HUES6 (cell line): ENCODE data around the gene SEPTIN8.

Source experiments
- H3K27ac ChIP-seq: 2 replicates; pipeline ENCODE4 v1.7.0; 2013; ENCODE audit warnings: low read depth, mild to moderate bottlenecking, low read length, inconsistent platforms
- H3K27me3 ChIP-seq: 2 replicates; pipeline ENCODE4 v1.6.1; 2013; ENCODE audit warnings: low read length; ENCODE audit not compliant: control insufficient read depth, insufficient read depth
- H3K36me3 ChIP-seq: 2 replicates; pipeline ENCODE4 v1.6.1; 2013; ENCODE audit warnings: low read length; ENCODE audit not compliant: control insufficient read depth, insufficient read depth
- H3K4me1 ChIP-seq: 2 replicates; pipeline ENCODE4 v1.6.1; 2013; ENCODE audit warnings: low read length; ENCODE audit not compliant: control insufficient read depth, insufficient read depth
- H3K4me3 ChIP-seq: 2 replicates; pipeline ENCODE4 v1.5.1; 2013; ENCODE audit warnings: low read depth, low read length
- H3K9ac ChIP-seq: one replicate; pipeline ENCODE4 v1.6.1; 2013; ENCODE audit warnings: mild to moderate bottlenecking, low read length
- H3K9me3 ChIP-seq: 2 replicates; pipeline ENCODE4 v1.6.1; 2013; ENCODE audit warnings: low read depth, low read length; ENCODE audit not compliant: control insufficient read depth, insufficient read depth

The SEPTIN8 gene

GRCh38 chr5:132754111-132754510, 22.9 kb downstream of the SEPTIN8 start:
- no peak overlapping the region for H3K27ac ChIP-seq
- peaks cover 7% of the 10 kb centered on the region for H3K4me1 ChIP-seq
- H3K36me3 ChIP-seq, result peaks cover 3% of the 10 kb centered on the region; the same call in 1 of the 2 replicates
- no peak overlapping the region for H3K4me3 ChIP-seq
- no peak overlapping the region for H3K9ac ChIP-seq
- peaks cover 21% of the 10 kb centered on the region for H3K27me3 ChIP-seq
- no peaks in the 10 kb centered on the region for H3K9me3 ChIP-seq

DNA sequence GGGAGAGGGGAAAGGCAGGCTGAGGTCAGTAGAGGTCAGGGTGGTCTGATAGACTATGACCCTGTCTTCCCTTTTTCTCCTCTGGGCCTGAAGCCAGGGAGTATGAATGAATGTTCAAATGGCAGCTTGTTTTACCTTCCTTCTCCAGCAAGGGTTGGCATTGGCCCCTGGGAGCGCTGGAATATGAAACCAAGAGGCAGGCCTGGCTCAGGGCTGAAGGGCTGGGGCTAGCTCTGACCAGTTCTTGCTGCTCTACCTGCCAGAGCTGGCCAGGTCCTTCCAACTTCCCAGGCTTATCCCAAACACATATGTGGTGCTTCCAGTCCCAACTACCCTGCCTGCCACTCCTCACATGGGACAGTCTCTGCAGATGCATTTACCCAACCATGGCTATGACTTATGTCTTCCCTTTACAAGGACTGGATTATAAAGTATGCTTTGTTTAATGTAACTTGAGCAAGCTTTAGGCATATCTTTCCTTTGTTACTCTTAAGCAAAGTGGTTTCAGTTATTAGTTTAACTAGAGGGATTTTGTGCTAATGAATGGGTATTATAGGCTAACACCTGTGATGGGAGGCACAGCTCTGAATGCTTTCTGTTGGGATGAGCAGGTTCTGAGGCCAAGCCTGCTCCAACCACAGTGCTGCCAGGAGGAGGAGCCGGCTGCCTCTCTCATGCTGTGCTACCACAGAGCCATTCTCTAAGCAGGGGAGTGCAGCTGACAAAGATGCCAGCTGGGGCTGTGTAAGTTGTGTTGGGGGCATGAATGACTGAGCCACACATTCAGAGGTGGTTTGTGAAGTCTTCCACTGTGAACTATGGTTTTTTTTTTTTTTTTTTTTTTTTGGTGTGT, 23.7 kb downstream of the SEPTIN8 start:
- no peaks in the 10 kb centered on the region; the same call in 1 of the 2 replicates for H3K36me3 ChIP-seq
- no peak overlapping the region for H3K9ac ChIP-seq
- peaks cover 7% of the 10 kb centered on the region for H3K4me1 ChIP-seq

DNA sequence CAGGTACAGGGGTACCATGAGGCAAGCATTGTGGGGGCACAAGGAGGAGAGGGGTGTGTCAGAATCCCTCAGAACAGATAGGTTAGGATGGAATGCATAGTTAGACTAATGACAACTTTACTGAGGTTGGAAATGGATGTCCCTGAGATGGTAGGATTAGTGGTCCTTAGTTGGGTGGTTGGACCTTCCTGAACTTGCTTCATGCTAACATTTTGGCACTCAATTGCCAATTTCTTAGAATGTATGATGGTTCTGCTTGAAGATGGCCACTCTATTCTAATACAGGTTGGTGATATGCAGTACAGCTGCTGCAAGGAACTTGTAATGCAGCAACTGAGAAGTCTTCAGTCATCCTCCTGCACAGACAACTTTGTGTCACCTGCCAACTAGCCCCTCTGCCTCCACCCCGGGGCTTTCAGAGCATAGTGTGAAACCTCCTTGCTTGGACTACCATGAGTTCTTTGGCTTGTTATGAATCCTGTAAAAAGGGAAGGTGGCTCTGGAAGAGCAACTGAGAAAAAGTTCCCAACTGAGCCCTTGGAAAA, 24.4 kb downstream of the SEPTIN8 start:
- Histone ChIP-seq H3K36me3 (no peaks in the 10 kb centered on the region; the same call in 1 of the 2 replicates), H3K9ac (no peak overlapping the region), H3K4me3 (no peak overlapping the region), H3K4me1 (peaks cover 14% of the 10 kb centered on the region), H3K27ac (no peak overlapping the region), H3K27me3 (peaks cover 35% of the 10 kb centered on the region), H3K9me3 (no peaks in the 10 kb centered on the region)

More for the DNA sequence above, 23.7 kb downstream of the SEPTIN8 start:
- Histone ChIP-seq H3K27ac (no peak overlapping the region), H3K9me3 (no peaks in the 10 kb centered on the region), H3K4me3 (no peak overlapping the region), H3K27me3 (peaks cover 28% of the 10 kb centered on the region)

DNA sequence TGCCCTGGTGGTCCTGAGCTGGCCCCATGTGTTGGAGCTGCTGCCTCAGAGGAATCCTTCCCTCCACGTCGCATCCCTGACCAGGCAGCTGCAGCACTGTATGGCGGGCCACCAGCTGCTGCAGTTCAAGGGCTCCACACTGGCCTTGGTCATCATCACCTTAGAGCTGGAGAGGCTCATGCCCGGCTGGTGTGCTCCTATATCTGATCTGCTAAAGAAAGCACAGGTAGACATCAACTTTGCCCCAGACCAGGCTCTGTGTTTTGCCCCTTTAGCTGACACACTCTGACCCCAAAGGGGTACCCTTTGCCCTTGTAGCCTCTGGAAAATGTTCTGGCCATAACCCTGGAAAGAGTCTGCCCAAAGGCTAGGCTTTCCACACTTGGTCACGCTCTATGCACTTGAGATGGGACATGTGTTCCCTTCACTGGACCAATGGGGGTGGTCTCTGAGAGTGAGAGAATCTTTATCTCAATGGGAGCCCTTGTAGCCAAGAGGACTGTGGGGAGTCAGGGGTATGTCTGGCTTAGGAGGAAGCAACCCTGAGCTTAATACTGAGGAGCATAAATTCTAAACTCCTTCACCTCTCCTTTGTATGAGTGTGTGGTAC, 25.0 kb downstream of the SEPTIN8 start:
- H3K4me1 ChIP-seq, result peaks cover 14% of the 10 kb centered on the region
- no peak overlapping the region for H3K27ac ChIP-seq
- no peak overlapping the region for H3K4me3 ChIP-seq
- H3K27me3 ChIP-seq, result peaks cover 41% of the 10 kb centered on the region
- H3K36me3 ChIP-seq, result no peaks in the 10 kb centered on the region
- no peak overlapping the region for H3K9ac ChIP-seq
- no peaks in the 10 kb centered on the region for H3K9me3 ChIP-seq

DNA sequence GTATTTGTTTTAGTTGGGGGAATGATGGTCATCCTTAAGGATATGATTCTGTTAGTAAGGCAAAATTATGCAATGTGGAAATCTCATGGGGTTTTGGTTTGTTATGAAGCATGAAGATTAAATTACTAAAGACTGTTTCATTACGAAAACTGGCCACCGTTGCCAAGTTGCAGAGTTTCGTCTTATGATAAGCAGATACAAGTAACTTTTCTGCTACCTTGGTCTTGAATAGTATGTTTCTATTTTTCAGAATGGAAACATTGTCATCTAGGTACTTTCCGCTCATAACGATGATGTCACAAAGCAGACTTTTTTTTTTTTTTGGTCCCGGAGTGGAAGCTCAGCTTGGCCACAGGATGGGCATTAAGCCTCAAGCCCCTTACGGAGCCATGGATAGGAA, 25.6 kb downstream of the SEPTIN8 start:
- Histone ChIP-seq H3K4me3 (no peak overlapping the region), H3K4me1 (peaks cover 14% of the 10 kb centered on the region), H3K36me3 (no peaks in the 10 kb centered on the region), H3K9me3 (no peaks in the 10 kb centered on the region), H3K27ac (no peak overlapping the region), H3K27me3 (peaks cover 47% of the 10 kb centered on the region), H3K9ac (no peak overlapping the region)

GRCh38 chr5:132750471-132751230, 26.4 kb downstream of the SEPTIN8 start:
- Histone ChIP-seq H3K9ac (no peak overlapping the region), H3K27ac (no peak overlapping the region), H3K36me3 (no peaks in the 10 kb centered on the region), H3K27me3 (peaks cover 55% of the 10 kb centered on the region), H3K9me3 (no peaks in the 10 kb centered on the region), H3K4me1 (peaks cover 14% of the 10 kb centered on the region), H3K4me3 (no peak overlapping the region)

- H3K4me1 ChIP-seq, result 0 out of 2 replicates have a peak, but pooled peaks cover 7% of the 10 kb centered on the region
- no peak overlapping the region for H3K4me3 ChIP-seq
- no peaks in the 10 kb centered on the region for H3K9me3 ChIP-seq
- H3K27ac ChIP-seq, result no peak overlapping the region
- no peak overlapping the region for H3K9ac ChIP-seq
- H3K27me3 ChIP-seq, result peaks cover 64% of the 10 kb centered on the region
- H3K36me3 ChIP-seq, result no peaks in the 10 kb centered on the region
Observed at GRCh38 chr5:132749506-132749905, 27.5 kb downstream of the SEPTIN8 start.

- no peak overlapping the region for H3K27ac ChIP-seq
- no peak overlapping the region for H3K9ac ChIP-seq
- no peaks in the 10 kb centered on the region for H3K9me3 ChIP-seq
- peaks cover 64% of the 10 kb centered on the region for H3K27me3 ChIP-seq
- H3K36me3 ChIP-seq, result no peaks in the 10 kb centered on the region
- 0 out of 2 replicates have a peak, but pooled peaks cover 7% of the 10 kb centered on the region for H3K4me1 ChIP-seq
- no peak overlapping the region for H3K4me3 ChIP-seq
Observed at GRCh38 chr5:132748522-132749000, 28.5 kb downstream of the SEPTIN8 start.

- H3K4me1 ChIP-seq, result 0 out of 2 replicates have a peak, but pooled peaks cover 7% of the 10 kb centered on the region
- H3K9me3 ChIP-seq, result no peaks in the 10 kb centered on the region
- no peak overlapping the region for H3K9ac ChIP-seq
- peaks cover 64% of the 10 kb centered on the region for H3K27me3 ChIP-seq
- H3K4me3 ChIP-seq, result peak overlapping the region; percentile 63
- H3K36me3 ChIP-seq, result no peaks in the 10 kb centered on the region
- no peak overlapping the region for H3K27ac ChIP-seq
Observed at GRCh38 chr5:132747616-132748440, 29.2 kb downstream of the SEPTIN8 start.
